ENCODE results near the gene ARG2. TPM values are rescaled to one million over a fixed set of nuclear protein-coding genes. Genes with fewer than 3 reads are reported as not detected.
A peak's percentile ranks its signal among the peaks of the same experiment; 100 is the strongest.

Gene ARG2
- total RNA-seq, 1 donor from 2014 or later, result 4.7 TPM

DNA sequence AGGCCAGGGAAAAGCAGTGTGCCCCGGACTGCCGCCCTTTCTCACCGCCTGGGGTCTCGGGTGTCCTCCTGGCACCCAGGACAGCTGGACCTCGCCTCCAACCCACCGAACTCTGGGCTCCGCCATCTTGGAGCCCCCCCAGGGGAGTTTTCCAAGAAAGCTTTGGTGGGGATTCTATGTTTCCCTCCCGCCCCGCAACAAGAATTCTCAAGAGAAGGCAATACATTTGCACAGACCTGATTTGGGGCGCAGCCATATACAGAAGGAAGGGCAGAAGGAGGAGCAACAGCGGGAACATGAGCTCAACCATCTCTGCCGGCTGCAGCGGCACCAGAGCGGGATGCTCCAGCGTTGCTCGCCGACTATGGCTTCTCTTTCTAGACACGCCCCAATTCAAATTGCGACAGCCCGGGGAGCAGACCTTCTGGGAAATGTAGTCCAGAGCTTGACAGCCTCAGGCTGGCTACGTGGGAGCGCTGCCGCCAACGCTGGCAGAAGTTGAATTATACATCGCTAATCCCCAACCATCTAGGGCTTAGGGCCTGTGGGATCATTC lies 75.8 kb downstream of the ARG2 start, which contains the start of gene RDH11:
Gene RDH11, minus strand, starts transcription at position 371 of the 556 bp plus-strand sequence. Its CDS starts 61 bp downstream, at position 310.
- Mint-ChIP-seq H3K36me3 (ENCODE audit: low read depth) (peaks cover 19% of the 10 kb centered on the region), H3K4me1 (peaks cover 28% of the 10 kb centered on the region), H3K9me3 (no peaks in the 10 kb centered on the region), H3K4me3 (peak within 1 kb of the TSS; percentile 89), H3K27me3 (no peaks in the 10 kb centered on the region), H3K27ac (peak within 1 kb of the TSS; percentile 97)
- peak; percentile 95 for DNase-seq
- intact Hi-C loops (cut with micrococcal nuclease), result loop anchor here (1.0 to 10.0 kb wide), 7 partner anchors 15 to 1119 kb away; partner anchors contain the start of genes ARG2, EIF2S1, PIGH and VTI1B

DNA sequence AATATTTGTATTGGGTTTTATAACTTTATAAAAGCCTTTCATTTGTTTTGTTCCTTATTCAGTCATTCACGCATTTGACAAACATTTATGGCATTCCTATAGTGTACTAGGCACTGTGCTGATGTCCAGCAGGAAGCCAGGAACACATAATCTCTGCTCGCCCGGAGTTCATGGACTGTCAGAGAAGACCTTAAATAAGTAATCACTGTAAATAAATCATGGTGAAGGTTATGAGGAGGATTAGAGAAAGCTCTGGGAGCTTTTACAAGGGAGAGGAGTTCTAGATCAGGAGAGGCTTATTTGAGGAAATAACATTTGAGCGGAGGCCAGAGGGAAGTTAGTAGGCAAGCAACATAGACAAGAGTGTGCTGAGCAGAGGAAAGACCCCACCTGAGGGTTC lies 77.3 kb downstream of the ARG2 start:
- intact Hi-C loops (cut with micrococcal nuclease), result loop anchor here (5.0 to 10.0 kb wide), 2 partner anchors 335 to 1118 kb away; partner anchors contain the start of gene EIF2S1

DNA sequence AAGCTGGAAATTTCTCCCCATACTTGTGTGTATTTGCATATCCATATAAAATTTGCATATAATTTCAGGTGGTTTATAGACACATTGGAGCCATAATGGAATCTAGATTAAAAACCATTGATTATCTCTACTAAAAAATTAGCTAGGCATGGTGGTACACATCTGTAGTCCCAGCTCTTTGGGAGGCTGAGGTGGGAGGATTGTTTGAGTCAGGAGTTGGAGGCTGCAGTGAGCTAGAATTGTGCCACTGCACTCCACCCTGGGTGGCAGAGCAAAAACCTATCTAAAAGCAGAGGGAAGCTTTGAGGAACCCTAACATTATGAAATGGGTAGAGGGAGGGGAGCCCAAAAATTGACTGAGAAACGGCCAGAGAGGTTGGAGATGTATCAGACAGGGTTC lies 78.5 kb downstream of the ARG2 start:
- intact Hi-C loops (cut with micrococcal nuclease), result loop anchor here (5.0 to 10.0 kb wide), 2 partner anchors 336 to 1117 kb away; partner anchors contain the start of gene EIF2S1
- Mint-ChIP-seq H3K4me1 (peaks cover 17% of the 10 kb centered on the region), H3K27ac (no peak overlapping the region), H3K27me3 (no peaks in the 10 kb centered on the region), H3K9me3 (no peaks in the 10 kb centered on the region), H3K4me3 (no peak overlapping the region), H3K36me3 (ENCODE audit: low read depth) (no peaks in the 10 kb centered on the region)
- DNase-seq, result no peak

More for the DNA sequence above, 77.3 kb downstream of the ARG2 start:
- Mint-ChIP-seq H3K4me1 (peaks cover 25% of the 10 kb centered on the region), H3K9me3 (no peaks in the 10 kb centered on the region), H3K27me3 (no peaks in the 10 kb centered on the region), H3K36me3 (ENCODE audit: low read depth) (peaks cover 7% of the 10 kb centered on the region), H3K27ac (no peak overlapping the region), H3K4me3 (no peak overlapping the region)
- no peak for DNase-seq

Other genes with a start within 250 kb of the ARG2 start
- gene PLEK2, start 207.8 kb upstream of the ARG2 start, total RNA-seq, result 0.95 and 1.7 TPM in 2 replicates
- gene TMEM229B, start 131.2 kb upstream of the ARG2 start, total RNA-seq, result 2.4 and 2.7 TPM in 2 replicates
- gene PLEKHH1, start 86.6 kb upstream of the ARG2 start, total RNA-seq, result 1.5 and 1.7 TPM in 2 replicates
- 21.2 and 22.7 TPM in 2 replicates for gene PIGH, start 19.7 kb upstream of the ARG2 start, total RNA-seq
- 75.3 and 78.5 TPM in 2 replicates for gene VTI1B, start 54.7 kb downstream of the ARG2 start, total RNA-seq
- 66.2 and 67.7 TPM in 2 replicates for gene RDH11, start 75.8 kb downstream of the ARG2 start, total RNA-seq
- gene RDH12, start 82.0 kb downstream of the ARG2 start, total RNA-seq, result not detected in 2 replicates
- 13.5 and 15.8 TPM in 2 replicates for gene ZFYVE26, start 196.7 kb downstream of the ARG2 start, total RNA-seq
- gene RAD51B, start 199.9 kb downstream of the ARG2 start, total RNA-seq, result 28.5 and 29.3 TPM in 2 replicates

Measured in activated CD4-positive, alpha-beta T cell treated with anti-CD3 and anti-CD28 coated beads, Interleukin-2, amount 10 ng/mL, durations not matched to agents 24 days and 14 days (primary cell).